ENCODE results near the gene RRAS.

The RRAS gene

GRCh38 chr19:49664171-49665035 is 24.5 kb upstream of the RRAS start:
- peak overlapping the region; percentile 87 for H3K4me3 ChIP-seq (ENCODE audit: low read depth, low read length)
- peaks cover 13% of the 10 kb centered on the region for H3K36me3 ChIP-seq
- TF ChIP-seq CTCF (IDR thresholded peaks at IDR 0.05; ENCODE audit: low read depth, low read length): 0 out of 2 replicates have a peak, but pooled peaks have one; percentile 1
- DNase-seq: peak; percentile 95
- no peaks in the 10 kb centered on the region for H3K27me3 ChIP-seq
- no peaks in the 10 kb centered on the region for H3K9me3 ChIP-seq
- H3K4me1 ChIP-seq: peaks cover 3% of the 10 kb centered on the region; the same call in 1 of the 2 replicates

- Histone ChIP-seq H3K36me3 (peaks cover 24% of the 10 kb centered on the region), H3K4me3 (ENCODE audit: low read depth, low read length) (no peak overlapping the region), H3K9me3 (no peaks in the 10 kb centered on the region), H3K4me1 (peaks cover 3% of the 10 kb centered on the region; the same call in 1 of the 2 replicates), H3K27me3 (no peaks in the 10 kb centered on the region)
- no peak for DNase-seq
- no peak for TF ChIP-seq CTCF (IDR thresholded peaks at IDR 0.05; ENCODE audit: low read depth, low read length)
These were observed 23.3 kb upstream of the RRAS start for GRCh38 chr19:49663224-49663623.

- no peak for TF ChIP-seq CTCF (IDR thresholded peaks at IDR 0.05; ENCODE audit: low read depth, low read length)
- peaks cover 3% of the 10 kb centered on the region; the same call in 1 of the 2 replicates for H3K4me1 ChIP-seq
- H3K36me3 ChIP-seq: peaks cover 34% of the 10 kb centered on the region
- no peak overlapping the region for H3K4me3 ChIP-seq (ENCODE audit: low read depth, low read length)
- DNase-seq: no peak
- no peaks in the 10 kb centered on the region for H3K9me3 ChIP-seq
- no peaks in the 10 kb centered on the region for H3K27me3 ChIP-seq
These were observed 22.1 kb upstream of the RRAS start for GRCh38 chr19:49662011-49662410.

GRCh38 chr19:49660338-49660961 is 20.5 kb upstream of the RRAS start:
- Histone ChIP-seq H3K4me1 (no peaks in the 10 kb centered on the region; the same call in 1 of the 2 replicates), H3K9me3 (no peaks in the 10 kb centered on the region), H3K4me3 (ENCODE audit: low read depth, low read length) (no peak overlapping the region), H3K36me3 (peaks cover 49% of the 10 kb centered on the region), H3K27me3 (no peaks in the 10 kb centered on the region)
- TF ChIP-seq CTCF (IDR thresholded peaks at IDR 0.05; ENCODE audit: low read depth, low read length): no peak
- no peak for DNase-seq

- TF ChIP-seq CTCF (IDR thresholded peaks at IDR 0.05; ENCODE audit: low read depth, low read length): no peak
- Histone ChIP-seq H3K36me3 (peaks cover 63% of the 10 kb centered on the region), H3K4me3 (ENCODE audit: low read depth, low read length) (no peak overlapping the region), H3K9me3 (no peaks in the 10 kb centered on the region), H3K27me3 (no peaks in the 10 kb centered on the region), H3K4me1 (no peaks in the 10 kb centered on the region)
- no peak for DNase-seq
These were observed 18.9 kb upstream of the RRAS start for GRCh38 chr19:49658566-49659442.
